Mononuclear cell (primary cell): ENCODE results near the gene GIN1. TPM values are rescaled to one million over a fixed set of nuclear protein-coding genes. Genes with fewer than 3 reads are reported as not detected.
"Not testable (repeated sequence)": the region's sequence is repeated elsewhere in the genome, so short reads cannot be mapped to it uniquely, and the experiment has no call there.

Source experiments
- H3K27me3 ChIP-seq: 2 replicates; pipeline ENCODE4 v1.6.0; 2011; ENCODE audit warnings: low read length, control low read depth; ENCODE audit not compliant: insufficient read depth
- H3K4me1 ChIP-seq: 2 replicates; pipeline ENCODE4 v1.5.1; 2011; ENCODE audit warnings: mild to moderate bottlenecking, low read length, control low read depth; ENCODE audit not compliant: insufficient read depth
- H3K4me3 ChIP-seq: 2 replicates; pipeline ENCODE4 v1.5.1; 2011; ENCODE audit warnings: mild to moderate bottlenecking, low read length, moderate library complexity
- H3K9me3 ChIP-seq: 2 replicates; pipeline ENCODE4 v1.5.1; 2011; ENCODE audit warnings: low read depth, mild to moderate bottlenecking, control low read depth, low read length
- total RNA-seq: library from RNA; depleted of rRNA; stranded (reverse); fragments of >200 nt; gene quantifications from one replicate; pipeline ENCODE4 v1.2.3, GENCODE V29; 2012

GIN1 gene
- total RNA-seq, 1 donor: 4.7 TPM

GRCh38 chr5:103090791-103091190 lies 29.1 kb downstream of the GIN1 start:
- Histone ChIP-seq H3K27me3 (no peaks in the 10 kb centered on the region), H3K4me3 (no peak overlapping the region), H3K4me1 (no peaks in the 10 kb centered on the region), H3K9me3 (peaks cover 2% of the 10 kb centered on the region)

DNA sequence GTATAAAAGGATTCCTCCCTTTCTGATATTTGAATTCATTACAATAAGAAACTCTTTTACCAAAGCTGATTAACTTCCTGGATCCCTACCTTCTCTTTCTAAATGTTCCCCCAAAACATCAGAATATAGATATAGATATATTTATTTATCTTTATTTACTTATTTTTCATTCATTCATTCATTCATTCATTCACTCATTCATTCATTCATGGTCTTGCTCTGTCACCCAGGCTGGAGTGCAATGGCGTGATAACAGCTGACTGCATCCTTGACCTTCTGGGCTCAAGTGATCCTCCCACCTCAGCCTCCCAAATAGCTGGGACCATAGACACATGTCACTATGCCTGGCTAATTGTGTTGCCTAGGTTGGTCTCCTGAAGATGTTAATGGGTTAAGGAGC lies 30.7 kb downstream of the GIN1 start:
- peaks cover 12% of the 10 kb centered on the region for H3K9me3 ChIP-seq
- no peaks in the 10 kb centered on the region for H3K27me3 ChIP-seq
- H3K4me3 ChIP-seq: no peak overlapping the region

GRCh38 chr5:103086547-103086946 lies 33.4 kb downstream of the GIN1 start:
- no peak overlapping the region for H3K4me3 ChIP-seq

More for the DNA sequence above, 30.7 kb downstream of the GIN1 start:
- H3K4me1 ChIP-seq: no peaks in the 10 kb centered on the region

DNA sequence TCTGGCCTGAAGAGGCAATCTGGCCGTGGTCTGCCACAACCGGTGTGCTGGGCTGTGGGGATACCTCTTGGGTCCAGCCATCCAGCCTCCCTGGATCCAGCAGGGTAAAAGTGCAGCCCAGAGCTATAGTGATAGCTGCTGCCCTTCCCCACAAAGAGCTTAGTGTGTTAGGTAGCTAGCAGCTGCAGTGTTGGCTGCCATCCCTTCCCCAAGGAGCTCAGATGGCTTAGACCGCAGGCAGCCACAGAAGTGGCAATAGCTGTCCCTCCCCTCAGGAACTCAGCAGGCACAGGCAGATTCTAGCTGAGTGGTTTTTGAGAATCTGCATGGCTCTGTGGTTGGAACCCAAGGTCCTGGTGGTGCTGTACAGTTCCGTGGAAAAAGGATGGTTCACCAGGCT lies 40.1 kb downstream of the GIN1 start:
- H3K4me3 ChIP-seq: no peak overlapping the region
- H3K4me1 ChIP-seq: no peaks in the 10 kb centered on the region
- H3K9me3 ChIP-seq: peaks cover 56% of the 10 kb centered on the region
- H3K27me3 ChIP-seq: no peaks in the 10 kb centered on the region

More at GRCh38 chr5:103086547-103086946, 33.4 kb downstream of the GIN1 start:
- Histone ChIP-seq H3K4me1 (no peaks in the 10 kb centered on the region), H3K27me3 (no peaks in the 10 kb centered on the region), H3K9me3 (peaks cover 37% of the 10 kb centered on the region)

DNA sequence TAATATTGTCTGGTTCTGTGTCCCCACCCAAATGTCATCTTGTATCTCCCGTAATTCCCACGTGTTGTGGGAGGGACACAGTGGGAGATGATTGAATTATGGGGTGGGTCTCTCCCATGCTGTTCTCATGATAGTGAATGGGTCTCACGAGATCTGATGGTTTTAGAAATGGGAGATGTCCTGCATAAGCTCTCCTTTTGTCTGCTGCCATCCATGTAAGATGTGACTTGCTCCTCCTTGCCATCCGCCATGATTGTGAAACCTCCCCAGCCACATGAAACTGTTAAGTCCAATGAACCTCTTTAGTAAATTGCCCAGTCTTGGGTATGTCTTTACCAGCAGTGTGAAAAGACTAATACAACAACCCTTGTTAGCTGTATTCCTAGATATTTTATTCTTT lies 44.5 kb downstream of the GIN1 start:
- H3K4me1 ChIP-seq: no peaks in the 10 kb centered on the region
- no peaks in the 10 kb centered on the region for H3K27me3 ChIP-seq
- no peak overlapping the region for H3K4me3 ChIP-seq
- H3K9me3 ChIP-seq: peaks cover 21% of the 10 kb centered on the region

DNA sequence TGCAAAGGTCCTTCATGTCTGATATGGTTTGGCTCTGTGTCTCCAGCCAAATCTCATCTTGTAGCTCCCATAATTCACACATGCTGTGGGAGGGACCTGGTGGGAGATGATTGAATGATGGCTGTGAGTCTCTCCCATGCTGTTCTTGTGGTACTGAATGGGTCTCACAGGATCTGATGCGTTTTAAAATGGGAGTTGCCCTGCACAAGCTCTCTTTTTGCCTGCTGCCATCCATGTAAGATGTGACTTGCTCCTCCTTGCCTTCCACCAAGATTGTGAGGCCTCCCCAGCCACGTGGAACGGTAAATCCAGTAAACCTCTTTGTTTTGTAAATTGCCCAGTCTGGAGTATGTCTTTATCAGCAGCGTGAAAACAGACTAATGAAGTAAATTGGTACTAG lies 46.4 kb downstream of the GIN1 start:
- not testable (repeated sequence) for H3K4me3 ChIP-seq, H3K27me3 ChIP-seq
- H3K9me3 ChIP-seq: peaks cover 17% of the 10 kb centered on the region

DNA sequence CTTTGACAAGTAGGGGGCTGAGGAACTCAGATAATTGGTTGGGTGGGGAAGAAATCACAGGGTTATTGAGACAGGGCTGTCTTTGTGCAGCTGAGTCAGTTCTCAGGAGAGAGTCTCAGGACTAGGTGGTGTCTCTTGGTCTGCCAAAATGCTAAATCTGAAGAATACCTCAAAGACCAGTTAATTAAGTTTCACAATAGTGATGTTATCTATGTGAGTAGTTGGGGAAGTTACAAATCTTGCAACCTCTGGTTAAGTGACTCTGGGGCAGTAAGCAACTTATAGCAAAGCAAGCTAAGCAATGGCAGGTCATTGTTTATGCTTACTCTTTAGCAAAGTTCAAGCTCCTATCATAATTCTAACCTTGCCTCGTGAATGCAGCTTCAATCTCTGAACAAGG lies 53.6 kb downstream of the GIN1 start:
- no peaks in the 10 kb centered on the region for H3K27me3 ChIP-seq

More for the DNA sequence above, 46.4 kb downstream of the GIN1 start:
- H3K4me1 ChIP-seq: not testable (repeated sequence)

GRCh38 chr5:103060424-103060954 lies 59.4 kb downstream of the GIN1 start:
- Histone ChIP-seq H3K4me3 (no peak overlapping the region), H3K27me3 (no peaks in the 10 kb centered on the region), H3K4me1 (no peaks in the 10 kb centered on the region), H3K9me3 (no peaks in the 10 kb centered on the region)

More for the DNA sequence above, 53.6 kb downstream of the GIN1 start:
- Histone ChIP-seq H3K9me3 (no peaks in the 10 kb centered on the region), H3K4me1 (no peaks in the 10 kb centered on the region), H3K4me3 (no peak overlapping the region)

- Histone ChIP-seq H3K9me3 (no peaks in the 10 kb centered on the region), H3K4me3 (no peak overlapping the region), H3K4me1 (no peaks in the 10 kb centered on the region), H3K27me3 (no peaks in the 10 kb centered on the region)
These were observed 60.4 kb downstream of the GIN1 start for GRCh38 chr5:103059525-103059924.

DNA sequence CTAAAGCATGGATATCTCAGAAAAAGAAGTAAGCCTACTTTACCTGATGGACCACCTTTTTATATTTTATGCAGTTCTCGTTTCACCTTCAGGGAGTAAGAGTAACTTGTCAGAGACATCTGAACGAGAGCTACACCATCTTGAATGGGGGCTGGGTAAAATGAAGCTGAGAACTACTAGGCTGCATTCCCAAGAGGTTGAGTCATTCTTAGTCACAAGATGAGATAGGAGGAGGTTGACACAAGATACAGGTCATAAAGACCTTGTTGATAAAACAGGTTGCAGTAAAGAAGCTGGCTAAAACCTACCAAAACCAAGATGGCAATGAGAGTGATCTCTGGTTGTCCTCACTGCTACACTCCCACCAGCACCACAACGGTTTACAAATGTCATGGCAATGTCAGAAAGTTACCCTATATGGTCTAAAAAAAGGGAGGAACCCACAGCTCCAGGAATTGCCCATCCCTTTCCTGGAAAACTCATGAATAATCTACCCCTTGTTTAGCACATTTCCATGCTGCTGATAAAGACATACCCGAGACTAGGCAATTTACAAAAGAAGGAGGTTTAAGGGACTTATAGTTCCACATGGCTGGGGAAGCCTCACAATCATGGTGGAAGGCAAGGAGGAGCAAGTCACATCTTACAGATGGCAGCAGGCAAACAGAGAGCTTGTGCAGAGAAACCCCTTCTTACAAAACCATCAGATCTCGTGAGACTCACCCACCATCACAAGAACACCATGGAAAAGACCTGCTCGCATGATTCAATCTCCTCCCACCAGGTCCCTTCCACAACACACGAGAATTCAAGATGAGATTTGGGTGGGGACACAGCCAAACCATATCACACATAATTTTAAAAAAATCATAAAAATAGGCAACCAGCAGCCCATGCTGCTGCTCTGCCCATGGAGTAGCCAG lies 62.5 kb downstream of the GIN1 start:
- H3K4me1 ChIP-seq: no peaks in the 10 kb centered on the region
- no peaks in the 10 kb centered on the region for H3K9me3 ChIP-seq
- no peaks in the 10 kb centered on the region for H3K27me3 ChIP-seq
- no peak overlapping the region for H3K4me3 ChIP-seq

GRCh38 chr5:103046706-103047105 lies 73.2 kb downstream of the GIN1 start:
- not testable (repeated sequence) for H3K4me1 ChIP-seq, H3K27me3 ChIP-seq, H3K9me3 ChIP-seq, H3K4me3 ChIP-seq

DNA sequence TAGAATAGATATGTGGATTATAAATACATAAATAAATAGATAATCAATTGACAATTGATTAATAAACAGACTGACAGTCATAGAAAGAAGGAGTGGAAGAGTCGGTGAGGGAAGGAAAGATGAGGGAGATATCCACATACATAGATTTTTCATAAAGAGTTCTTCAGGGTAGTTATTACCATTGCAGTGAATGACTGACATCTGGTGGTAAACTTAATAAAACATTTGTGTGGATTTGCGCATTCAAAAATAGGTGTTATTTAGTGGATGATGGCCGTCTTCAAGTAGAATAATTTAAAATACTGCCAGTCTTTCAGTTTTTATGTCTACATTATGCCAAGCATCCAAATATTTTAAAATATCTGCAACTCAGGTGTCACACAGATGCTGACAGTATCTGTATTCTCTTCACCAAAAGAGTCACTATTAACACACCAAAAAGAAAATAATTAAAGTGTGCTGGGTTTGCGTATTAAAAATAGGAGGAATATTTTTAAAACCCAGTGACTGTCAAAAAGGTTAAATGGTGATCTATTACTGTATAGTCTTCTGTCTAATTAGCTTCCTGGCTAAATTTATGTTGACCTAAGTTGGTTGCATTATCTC lies 78.8 kb downstream of the GIN1 start:
- no peak overlapping the region for H3K4me3 ChIP-seq
- no peaks in the 10 kb centered on the region for H3K4me1 ChIP-seq
- no peaks in the 10 kb centered on the region for H3K9me3 ChIP-seq
- no peaks in the 10 kb centered on the region for H3K27me3 ChIP-seq

DNA sequence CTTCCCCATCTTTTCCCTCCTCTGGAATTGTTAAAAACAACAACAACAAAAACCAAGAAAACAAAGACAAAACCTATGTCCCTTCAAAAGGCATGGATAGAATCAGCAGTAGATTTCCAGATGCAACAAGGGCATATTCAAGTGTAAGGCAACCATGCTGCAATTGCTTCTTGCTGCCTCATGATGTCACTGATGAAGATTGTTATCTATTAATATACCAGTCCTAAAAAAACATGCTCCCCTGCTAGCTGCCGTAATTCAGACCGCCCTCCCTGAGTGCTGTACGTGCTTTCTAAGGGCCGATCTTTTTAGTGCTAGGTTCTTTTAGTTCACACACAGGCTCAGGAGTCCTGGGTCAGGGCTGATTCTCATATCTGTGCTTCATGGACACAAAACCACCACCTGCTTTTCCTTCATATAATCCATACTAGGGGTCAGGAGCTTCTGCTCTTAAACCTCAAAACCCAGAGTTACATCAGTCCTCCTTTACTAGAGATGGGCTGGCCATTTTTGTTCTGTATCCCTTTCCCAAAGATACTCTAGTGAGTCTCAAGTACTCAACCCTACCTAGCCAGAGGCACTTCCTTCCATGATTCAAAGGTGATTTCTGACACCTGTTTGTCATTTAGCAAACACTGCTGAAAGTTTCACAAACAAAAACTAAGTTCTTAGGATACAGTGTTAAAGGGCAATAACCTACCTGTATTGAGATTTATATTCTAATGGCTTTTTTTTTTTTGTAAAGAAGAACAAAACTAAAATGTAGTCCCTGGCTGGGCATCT lies 82.1 kb downstream of the GIN1 start:
- Histone ChIP-seq H3K4me3 (no peak overlapping the region), H3K4me1 (no peaks in the 10 kb centered on the region), H3K9me3 (no peaks in the 10 kb centered on the region), H3K27me3 (no peaks in the 10 kb centered on the region)

DNA sequence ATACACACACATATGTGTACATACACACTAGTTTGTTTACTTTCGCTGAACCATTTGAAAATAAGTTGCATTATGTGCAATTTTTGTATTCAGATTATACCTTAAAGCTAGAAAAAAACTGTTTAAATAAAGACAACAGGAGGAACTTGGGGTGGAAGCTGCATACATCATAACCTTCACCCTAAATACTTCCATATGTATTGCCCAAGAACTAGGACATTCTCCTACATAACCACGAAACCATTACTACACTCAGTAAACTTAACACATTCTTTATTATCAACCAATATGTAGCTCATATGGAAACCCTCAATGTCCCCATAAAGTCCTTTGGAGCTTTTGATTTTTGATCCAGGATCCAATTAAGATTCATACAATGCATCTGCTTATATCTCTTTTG lies 83.3 kb downstream of the GIN1 start:
- no peaks in the 10 kb centered on the region for H3K27me3 ChIP-seq
- H3K9me3 ChIP-seq: no peaks in the 10 kb centered on the region
- no peak overlapping the region for H3K4me3 ChIP-seq
- H3K4me1 ChIP-seq: no peaks in the 10 kb centered on the region
